GM06990 (cell line): ENCODE data around the gene HBEGF.

Source experiments
- DNase-seq: peaks from one replicate; pipeline ENCODE4 v3.0.0-alpha.2; 2011; ENCODE audit not compliant: insufficient read length; ENCODE audit errors: extremely low read depth
- H3K27me3 ChIP-seq: replicated peaks from 2 replicates; pipeline ENCODE4 v1.6.0; 2011; ENCODE audit warnings: low read length; ENCODE audit not compliant: control insufficient read depth, insufficient read depth
- H3K36me3 ChIP-seq: 2 replicates; pipeline ENCODE4 v1.5.1; 2011; ENCODE audit warnings: low read length; ENCODE audit not compliant: control insufficient read depth, insufficient read depth
- H3K4me3 ChIP-seq: replicated peaks from 2 replicates; pipeline ENCODE4 v1.5.1; 2011; ENCODE audit warnings: low read depth, mild to moderate bottlenecking, control low read depth, low read length
- CTCF ChIP-seq: IDR thresholded peaks from 2 replicates; pipeline ENCODE4 v1.5.1; 2011; ENCODE audit warnings: low read length, control low read depth, mild to moderate bottlenecking, inconsistent platforms; ENCODE audit not compliant: insufficient read depth, poor library complexity, severe bottlenecking

Gene HBEGF

GRCh38 chr5:140360681-140361479 is 14.5 kb upstream of the HBEGF start:
- TF ChIP-seq CTCF, result no peak
- no peaks in the 10 kb centered on the region for H3K36me3 ChIP-seq
- no peak for DNase-seq
- no peaks in the 10 kb centered on the region for H3K27me3 ChIP-seq
- no peak overlapping the region for H3K4me3 ChIP-seq

GRCh38 chr5:140360101-140360500 is 13.7 kb upstream of the HBEGF start, which contains the start of gene SLC4A9:
Gene SLC4A9 (plus strand): TSS chr5:140360194. CDS start chr5:140360237, 43 bp downstream.
- DNase-seq, result no peak
- H3K36me3 ChIP-seq, result no peaks in the 10 kb centered on the region
- no peak within 1 kb of the TSS for H3K4me3 ChIP-seq
- no peak for TF ChIP-seq CTCF
- no peaks in the 10 kb centered on the region for H3K27me3 ChIP-seq

- Histone ChIP-seq H3K36me3 (no peaks in the 10 kb centered on the region), H3K27me3 (no peaks in the 10 kb centered on the region), H3K4me3 (no peak overlapping the region)
- no peak for DNase-seq
- peak; percentile 27 for TF ChIP-seq CTCF
Observed at GRCh38 chr5:140358738-140359310, 12.4 kb upstream of the HBEGF start.

GRCh38 chr5:140357726-140358093 is 11.3 kb upstream of the HBEGF start:
- TF ChIP-seq CTCF, result peak; percentile 96

GRCh38 chr5:140356853-140357725 is 10.7 kb upstream of the HBEGF start:
- no peak for DNase-seq
- no peak overlapping the region for H3K4me3 ChIP-seq
- TF ChIP-seq CTCF, result no peak

More at GRCh38 chr5:140357726-140358093, 11.3 kb upstream of the HBEGF start:
- no peaks in the 10 kb centered on the region for H3K36me3 ChIP-seq
- H3K4me3 ChIP-seq, result no peak overlapping the region
- peak; percentile 77 for DNase-seq
- H3K27me3 ChIP-seq, result no peaks in the 10 kb centered on the region

More at GRCh38 chr5:140356853-140357725, 10.7 kb upstream of the HBEGF start:
- H3K36me3 ChIP-seq, result no peaks in the 10 kb centered on the region
- H3K27me3 ChIP-seq, result no peaks in the 10 kb centered on the region
